Stimulated activated CD4-positive, alpha-beta T cell treated with anti-CD3 and anti-CD28 coated beads, Interleukin-2, amount 100 ng/mL, for 48 hours (primary cell): ENCODE data around the gene TTPAL.

Experiments
- DNase-seq, 2 donors: peaks; one replicate each; pipeline ENCODE4 v3.0.0-alpha.2; 2020

TTPAL gene

DNA sequence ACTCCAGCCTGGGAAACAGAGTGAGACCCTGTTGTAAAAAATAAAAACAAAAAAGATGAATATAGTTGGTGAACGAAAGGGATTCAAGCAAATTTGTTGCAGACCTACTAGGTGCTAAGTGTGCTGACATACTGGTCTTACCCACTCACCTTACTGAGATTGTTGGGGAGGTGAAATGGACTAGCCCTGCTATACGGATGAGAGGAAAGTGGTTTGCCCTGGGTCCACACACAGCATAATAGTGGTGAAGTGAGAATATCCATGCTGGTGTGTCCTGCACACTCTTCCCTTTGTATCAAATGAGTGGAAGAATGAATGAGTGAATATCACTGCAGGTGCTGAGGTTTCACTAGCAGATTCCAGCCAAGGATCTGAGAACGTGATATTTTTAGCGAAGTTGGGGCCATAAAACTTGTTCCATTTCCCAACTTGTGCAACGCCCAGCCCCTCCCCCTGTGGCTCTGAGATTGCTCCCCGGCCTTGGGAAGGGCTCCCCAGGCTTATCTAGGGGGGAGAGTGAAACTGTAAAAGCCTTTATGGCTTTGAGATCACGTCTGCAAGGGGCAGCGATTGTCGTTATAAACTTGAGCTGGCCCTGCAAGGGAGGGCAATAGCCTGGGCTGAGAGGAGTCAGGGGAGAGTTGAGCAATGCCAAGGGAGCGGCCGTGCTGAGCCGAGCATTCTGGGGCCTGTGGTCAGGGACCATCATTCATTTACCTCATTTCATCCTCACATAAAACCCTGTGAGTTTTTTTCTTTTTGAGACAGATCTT lies 33.2 kb upstream of the TTPAL start:
- DNase-seq, result no peak

DNA sequence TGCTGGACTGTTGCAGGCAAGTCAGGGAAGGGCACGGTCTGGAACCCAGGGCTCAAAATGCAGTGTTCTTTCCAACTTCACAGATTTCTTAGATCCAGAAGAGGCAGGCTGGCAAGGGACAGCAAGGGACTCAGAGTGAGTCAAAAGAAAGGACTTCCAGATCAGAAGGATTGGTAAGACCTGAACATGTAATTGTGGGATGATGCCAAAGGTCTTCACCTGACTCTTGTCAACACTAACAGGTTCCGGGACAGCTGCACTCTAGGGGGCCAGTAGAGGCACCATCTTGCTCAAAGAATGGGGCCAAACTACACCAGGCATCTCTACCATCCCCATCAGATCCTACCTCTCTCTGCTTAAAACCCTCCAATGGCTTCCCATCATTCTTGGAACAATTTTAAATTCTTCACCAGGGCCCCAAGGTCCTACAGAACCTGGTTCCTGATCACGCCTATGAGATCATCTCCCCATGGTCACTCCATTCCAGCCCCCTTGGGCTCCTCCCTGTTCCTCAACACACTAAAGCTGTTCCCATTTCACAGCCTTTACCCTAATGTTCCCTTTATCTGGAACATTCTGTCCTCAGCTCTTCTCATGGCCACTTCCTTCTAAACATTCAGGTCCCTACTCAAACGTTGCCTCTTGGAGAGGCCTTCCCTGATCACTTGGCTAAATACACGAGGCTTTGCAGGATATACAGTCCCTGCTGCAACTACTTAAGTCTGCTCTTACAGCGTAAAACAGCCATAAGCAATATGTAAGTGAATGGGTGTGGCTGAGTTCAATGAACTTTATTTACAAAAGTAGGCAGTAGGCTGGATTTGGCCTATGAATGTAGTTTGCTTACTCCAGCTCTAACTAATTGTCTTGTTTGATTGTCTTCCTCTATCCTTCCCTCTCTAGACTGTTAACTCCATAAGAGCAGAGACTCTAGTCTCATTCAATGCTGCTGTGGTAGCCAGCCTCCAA lies 29.6 kb upstream of the TTPAL start:
- DNase-seq, result no peak

DNA sequence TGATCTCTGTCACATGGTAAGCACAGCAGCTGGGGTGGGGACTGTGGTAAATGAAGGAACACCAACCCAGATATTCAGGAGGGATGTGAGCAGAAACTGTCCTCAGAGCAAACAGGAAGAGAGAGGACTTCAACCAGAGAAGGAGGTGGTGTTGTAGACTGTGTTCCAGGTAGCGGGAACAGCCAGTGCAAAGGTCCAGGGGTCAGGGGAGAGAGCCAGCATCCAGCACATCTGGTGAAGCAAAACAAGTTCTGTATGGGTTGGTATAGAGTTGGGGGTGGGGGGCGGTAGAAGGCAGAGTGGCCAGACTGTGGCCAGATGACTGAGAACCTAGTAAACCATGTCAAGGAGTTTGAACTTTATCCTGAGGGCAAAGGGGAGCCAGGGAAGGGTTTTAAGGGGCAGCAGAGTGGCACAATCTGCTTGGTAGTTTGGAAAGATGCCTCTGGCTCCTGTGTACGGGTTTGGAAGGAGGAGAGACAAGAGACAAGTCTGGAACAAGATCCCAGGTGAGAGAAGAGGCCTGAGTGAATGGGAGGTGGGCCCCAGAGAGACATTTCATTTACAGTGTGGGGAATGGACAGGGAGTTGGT lies 27.8 kb upstream of the TTPAL start:
- no peak for DNase-seq

DNA sequence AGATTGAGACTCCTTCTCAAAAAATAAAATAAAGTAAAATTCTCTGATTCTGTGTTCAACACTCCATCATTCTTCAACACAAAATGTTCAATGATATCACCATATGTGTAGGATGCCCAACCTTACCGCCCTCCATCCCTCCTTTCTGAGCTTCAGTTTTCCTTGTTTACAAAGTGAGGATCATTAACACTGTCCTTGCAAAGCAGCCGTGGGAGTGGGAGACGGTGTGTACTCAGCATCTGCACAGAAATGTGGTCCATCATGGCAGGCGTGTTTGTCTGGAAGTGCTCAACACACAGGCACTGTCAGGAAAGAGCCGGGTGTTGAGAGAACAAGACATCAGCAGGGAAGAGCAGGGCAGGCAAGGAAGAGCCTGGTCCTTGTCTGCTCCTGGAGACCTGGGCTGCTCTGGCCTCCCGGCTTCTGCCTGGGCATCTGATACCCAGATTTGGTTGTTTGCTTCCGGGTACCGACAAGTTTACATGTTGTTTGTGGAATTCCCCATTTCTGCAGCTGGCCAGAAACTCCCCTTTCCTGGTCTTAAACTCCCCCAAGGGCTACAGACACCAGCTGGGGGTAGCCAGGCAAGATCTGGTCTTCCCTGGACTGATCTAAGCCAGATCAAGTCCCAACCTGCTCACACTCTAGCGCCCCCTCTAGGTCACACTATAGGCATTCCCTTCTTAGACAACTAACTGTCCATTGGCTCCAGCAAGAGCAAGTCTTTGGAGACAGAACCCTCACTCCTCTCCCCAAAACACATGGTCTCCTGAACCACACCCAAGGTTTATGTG lies 26.7 kb upstream of the TTPAL start:
- DNase-seq, result peak; percentile 3 to 23

DNA sequence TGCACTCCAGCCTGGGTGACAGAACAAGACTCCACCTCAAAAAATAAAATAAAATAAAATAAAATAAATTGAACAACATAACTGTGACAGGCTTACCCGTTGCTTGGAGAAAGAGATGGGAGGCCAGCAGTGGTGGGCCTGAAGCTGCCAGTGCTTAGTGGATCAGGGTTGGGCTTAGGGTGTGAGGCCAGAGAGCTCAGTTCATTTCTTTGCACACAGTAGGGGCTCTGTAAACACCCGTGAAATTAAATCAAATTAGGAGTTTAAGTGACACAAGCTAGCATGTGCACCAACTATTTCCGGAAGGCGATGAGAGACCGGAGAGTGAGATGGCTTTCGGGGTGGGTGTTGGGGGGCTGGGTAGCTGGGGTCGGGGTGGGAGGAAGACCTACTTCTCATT lies 25.8 kb upstream of the TTPAL start:
- DNase-seq, result no peak

DNA sequence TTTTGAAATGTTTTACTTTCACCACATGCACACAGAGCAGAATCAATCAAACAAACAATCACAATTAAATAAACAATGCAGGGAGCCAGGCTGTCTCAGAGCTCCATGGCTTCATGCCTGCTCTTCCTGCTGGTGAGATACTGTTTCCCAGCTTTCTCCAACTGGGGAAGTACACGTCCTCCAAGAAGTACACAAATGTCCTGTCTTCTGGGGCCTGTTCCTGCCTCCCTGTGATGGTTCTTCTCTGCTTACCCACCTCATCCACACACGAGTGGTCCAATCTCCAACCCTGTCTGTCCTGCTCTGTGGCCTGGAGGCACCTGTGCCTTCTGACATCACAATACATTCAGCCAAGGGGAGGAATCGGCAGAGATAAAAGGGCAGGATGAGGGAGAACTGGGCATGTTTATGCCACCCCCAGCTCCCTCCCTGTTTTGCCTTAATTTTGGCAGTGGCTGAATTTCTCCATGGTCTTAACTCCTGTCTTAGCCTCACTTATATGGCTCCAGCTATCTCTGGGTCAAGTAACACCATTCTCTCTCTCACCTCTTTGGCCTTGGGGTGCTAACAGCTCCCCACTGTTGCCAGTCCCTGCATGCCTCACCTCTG lies 25.3 kb upstream of the TTPAL start:
- DNase-seq, result no peak

DNA sequence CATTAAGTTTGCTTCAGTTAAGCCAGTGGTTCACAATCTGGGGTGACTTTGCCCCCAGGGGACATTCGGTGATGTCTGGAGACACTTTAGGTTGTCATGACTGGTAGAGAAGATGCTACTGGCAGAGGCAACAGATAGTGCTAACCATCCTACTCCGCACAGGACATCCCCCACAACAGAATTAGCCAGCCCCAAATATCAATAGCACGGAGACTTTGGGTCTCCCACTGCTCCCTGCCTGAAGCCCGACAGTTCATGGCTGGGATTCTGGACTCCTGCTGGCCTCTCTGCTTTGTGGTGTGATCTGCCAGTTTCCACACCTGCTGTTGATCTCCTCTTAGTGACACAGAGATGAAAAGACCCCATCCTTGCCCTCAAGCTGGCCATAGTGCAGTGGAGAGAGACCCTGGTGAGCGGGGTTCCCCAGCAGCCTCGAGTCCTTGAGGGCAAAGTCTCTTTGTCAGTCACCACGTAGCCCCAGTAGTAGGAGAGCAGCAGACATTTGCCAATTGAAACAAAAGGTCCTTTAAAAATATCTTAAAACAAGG lies 24.7 kb upstream of the TTPAL start:
- no peak for DNase-seq

DNA sequence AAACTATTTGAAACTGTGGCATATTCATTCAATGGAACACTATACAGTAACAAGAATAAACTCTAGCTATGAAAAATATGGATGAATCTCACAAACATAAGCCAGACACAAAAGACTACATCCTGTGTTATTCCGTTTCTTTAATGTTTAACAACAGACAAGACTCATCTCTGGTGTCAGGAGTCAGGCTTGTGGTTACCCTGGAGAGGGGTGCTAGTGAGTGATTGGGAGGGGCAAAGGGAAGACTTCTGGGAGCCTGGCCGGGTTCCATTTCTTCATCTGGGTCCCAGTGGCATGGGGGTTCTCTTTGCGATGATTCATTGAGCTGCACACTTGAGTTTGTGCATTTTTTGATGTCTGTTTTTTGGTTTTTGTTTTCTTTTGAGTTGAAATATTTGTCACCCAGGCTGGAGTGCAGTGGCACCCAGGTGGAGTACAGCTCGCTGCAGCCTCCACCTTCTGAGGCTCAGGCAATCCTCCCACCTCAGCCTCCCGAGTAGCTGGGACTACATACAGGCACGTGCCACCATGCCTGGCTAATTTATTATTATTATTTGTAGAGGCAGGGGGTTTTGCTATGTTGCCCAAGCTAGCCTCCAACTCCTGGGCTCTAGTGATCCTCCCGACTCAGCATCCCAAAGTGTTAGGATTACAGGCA lies 21.2 kb upstream of the TTPAL start:
- DNase-seq, result no peak

DNA sequence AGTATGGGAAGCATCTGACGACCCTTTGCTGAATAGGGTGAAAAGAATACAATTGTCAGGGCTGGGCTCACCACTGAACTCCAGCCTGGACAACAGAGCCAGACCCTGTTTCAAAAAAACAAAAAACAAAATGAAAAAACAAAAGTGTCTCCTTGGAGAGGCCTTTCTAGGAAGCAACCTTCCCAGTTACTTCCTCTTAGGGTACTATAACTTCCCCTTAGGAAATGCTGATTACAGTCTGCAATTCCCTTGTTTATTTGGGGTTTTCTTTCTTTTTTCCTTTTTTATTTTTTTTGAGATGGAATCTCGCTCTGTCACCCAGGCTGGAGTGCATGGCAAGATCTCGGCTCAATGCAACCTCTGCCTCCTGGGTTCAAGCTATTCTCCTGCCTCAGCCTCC lies 20.5 kb upstream of the TTPAL start:
- no peak for DNase-seq

DNA sequence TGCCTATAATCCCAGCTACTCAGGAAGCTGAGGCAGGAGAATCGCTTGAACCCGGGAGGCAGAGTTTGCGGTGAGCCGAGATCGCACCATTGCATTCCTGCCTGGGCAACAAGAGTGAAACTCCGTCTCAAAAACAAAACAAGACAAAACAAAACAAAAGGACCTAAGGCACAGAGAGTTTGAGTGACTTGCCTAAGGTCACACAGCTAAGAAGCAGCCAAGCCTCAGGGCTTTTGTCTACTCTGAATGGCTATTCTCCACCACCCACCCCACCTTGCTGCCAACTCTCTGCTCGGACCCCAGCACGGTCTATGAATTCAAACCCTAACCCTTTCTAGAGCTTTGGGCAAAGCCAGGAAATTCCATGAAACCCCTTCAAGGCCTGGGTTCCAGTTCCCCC lies 19.1 kb upstream of the TTPAL start:
- no peak for DNase-seq

DNA sequence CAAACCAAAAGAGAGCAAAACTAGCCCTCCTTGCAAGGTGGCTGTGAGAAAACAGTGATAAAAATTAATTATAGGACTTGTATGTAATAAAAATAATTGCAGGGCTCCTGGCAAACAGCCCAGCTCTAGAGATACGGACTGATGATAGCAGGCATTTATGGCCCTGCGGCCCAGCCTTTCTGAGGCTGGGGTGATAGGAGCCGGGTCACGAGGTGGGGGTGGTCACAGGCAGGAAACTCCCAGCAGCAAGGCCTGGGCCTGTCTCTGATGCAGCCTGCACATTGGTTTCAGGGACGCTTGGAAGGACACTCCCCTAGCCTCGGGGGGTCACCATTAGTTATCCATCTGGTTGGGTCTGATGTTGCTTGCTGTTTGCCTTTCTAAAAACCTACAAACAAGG lies 18.7 kb upstream of the TTPAL start:
- no peak for DNase-seq

DNA sequence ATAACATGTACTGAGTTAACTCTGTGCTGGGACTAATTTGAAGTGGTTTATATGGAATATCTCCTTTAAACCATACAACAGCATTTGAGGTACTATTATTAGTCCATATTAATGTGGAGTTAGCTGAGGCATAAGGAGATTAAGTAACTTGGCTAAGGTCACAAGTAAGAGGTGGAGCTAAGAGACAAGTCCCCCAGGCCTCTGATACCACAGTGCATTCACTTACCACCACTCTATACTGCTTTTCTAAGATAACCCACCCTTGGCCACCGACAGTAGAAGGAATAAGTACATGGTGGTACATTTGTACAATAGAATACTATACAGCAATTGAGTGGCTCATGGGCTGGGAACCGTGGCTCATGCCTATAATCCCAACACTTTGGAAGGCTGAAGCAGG lies 16.4 kb upstream of the TTPAL start:
- no peak for DNase-seq

DNA sequence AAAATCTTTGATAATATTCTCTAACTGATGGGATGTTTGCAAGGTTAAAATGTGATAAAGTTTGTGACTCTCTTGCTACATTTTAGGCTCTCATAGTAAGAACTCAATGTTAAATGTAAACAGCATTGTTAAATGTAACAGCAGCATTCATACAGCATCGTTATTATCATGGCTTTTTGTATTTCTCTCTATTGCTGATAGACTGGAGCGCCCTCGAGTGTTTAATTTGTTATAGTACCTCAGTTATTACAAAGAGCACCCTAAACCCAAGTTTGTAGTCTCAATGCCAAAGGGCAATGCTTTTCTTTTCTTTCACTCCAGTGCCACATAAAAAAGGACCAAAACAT lies 14.9 kb upstream of the TTPAL start:
- DNase-seq, result no peak

DNA sequence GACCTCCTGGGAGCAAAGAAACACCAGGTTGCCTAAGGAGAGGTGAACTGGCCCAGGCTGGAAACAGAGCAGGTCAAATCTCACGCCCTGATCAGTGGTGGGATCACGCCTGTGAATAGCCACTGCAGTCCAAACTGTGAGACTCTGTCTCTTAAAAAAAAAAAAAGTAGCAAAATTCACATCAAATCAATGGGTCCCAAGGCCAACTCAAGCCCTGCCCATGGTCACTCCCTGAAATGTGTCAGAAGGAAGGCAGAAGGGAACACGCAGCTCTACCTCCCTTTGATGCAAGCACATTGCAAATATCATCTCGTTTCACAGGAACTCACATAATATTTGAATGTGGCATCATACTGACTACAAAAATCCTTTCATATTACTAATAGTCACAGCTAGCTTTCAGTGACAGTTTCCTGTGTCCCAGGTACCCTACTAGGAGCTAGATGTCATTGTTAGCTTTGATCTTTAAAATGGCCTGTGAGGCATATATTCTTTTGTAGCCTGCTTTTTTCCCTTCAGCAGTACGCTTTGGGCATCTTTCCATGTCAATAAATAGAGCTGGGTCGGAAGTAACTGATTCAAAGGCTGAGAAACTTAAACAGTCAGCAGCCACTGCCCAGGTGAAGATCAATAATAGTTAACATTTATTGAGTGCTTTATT lies 14.4 kb upstream of the TTPAL start:
- no peak for DNase-seq

DNA sequence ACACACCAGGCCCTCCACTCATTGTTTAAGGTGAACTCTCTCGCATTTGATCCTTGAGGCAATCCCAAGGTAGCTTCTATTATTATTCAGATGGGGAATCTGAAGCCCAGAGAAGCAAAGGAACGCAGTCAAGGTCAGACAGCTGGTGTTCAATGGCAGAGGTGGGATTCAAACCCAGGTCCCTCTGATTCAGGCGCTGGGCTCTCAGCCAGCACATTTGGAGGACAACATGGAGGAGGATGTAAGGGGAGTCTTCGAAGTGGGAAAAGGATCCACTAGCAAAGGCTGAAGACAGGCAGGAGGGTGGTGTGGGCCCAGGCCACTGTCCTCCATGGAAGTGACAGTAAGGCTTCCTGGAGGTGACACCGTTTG lies 13.9 kb upstream of the TTPAL start:
- DNase-seq, result no peak

DNA sequence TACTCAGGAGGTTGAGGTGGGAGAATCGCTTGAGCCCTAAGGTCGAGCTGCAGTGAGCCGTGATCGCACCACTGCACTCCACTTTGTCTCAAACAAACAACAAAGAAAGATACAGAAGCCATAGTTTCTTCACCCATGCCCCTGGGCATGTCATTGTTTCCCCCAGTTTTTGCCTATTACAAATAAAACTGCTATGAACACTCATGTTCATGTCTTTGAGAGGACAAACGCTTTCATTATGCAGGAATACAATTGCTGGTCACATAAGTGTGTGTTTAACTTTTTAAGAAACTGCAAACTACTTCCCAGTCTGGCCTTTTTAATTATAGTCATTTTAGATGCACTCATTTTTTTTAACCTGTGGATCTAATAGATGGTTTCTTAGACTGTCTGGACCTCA lies 12.2 kb upstream of the TTPAL start:
- no peak for DNase-seq

DNA sequence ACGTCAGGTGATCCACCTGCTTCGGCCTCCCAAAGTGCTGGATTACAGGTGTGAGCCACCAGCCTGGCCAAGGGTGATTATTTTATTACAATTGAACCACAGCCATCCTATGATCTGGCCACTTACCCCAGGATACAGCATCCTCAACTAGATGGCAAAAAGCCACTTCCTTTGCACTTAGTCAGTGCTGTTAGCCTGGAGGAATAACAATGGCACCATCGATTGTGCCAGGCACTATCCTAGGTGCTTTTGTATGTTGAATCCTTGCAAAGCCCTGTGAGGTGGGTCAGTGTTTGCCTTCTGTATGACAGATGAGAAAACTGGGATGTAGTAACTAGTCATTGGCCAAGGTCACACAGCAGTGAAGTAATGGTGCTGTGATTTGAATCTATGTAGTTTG lies 11.2 kb upstream of the TTPAL start:
- DNase-seq, result no peak

DNA sequence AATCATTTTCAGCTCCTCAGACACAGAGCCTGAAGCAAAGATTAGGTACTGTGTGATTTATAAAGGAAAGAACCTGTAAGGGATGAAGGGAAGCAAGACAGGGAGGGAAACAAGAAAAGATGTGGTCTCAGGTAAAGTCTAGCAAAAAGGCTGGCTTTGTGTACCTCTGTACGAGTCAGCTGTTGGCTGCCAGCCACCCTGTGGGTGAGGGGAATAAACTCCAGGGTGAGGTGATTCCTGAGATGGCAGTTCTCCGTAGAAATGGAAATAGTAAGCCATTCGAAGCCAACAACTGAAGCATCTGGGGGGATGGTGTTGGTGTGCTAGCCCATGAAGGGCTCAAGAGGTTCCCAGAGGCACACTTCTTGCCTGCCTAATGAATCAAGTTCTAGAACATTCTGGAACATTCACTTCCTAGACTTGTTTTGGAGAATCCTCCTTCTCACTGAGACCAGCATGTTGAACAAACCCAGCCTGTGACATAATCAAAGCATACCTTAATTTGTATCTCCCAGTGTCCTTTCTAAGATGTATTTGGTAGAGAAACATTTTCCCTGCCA lies 10.6 kb upstream of the TTPAL start:
- no peak for DNase-seq

DNA sequence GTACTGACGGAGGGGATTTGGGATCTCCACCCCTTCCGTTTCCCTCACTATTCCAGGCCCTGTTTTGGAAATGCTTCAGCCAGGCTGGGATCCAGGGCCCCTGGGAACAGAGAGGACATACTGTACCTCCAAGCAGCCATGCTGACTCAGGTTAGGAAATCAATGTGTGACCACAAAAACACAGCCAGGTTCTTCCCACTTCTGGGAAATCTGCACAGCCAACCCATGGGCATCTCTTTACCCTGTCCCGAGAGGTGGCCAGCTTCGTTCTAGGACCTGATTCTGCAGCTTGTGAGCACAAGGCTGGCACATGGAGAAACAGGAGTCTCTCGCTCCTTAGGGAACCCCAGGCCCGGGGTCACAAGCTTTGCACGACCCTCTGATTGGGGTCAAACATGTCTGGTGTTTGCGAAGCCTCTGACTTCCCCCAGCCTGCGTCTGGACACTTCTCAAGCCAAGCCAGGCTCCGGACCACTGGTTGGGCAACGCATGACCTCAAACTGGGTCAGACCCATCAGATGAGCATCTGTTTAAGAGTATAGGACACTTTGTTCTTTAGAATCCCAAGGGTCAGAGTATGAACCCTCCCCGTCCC lies 8.3 kb upstream of the TTPAL start:
- no peak for DNase-seq

DNA sequence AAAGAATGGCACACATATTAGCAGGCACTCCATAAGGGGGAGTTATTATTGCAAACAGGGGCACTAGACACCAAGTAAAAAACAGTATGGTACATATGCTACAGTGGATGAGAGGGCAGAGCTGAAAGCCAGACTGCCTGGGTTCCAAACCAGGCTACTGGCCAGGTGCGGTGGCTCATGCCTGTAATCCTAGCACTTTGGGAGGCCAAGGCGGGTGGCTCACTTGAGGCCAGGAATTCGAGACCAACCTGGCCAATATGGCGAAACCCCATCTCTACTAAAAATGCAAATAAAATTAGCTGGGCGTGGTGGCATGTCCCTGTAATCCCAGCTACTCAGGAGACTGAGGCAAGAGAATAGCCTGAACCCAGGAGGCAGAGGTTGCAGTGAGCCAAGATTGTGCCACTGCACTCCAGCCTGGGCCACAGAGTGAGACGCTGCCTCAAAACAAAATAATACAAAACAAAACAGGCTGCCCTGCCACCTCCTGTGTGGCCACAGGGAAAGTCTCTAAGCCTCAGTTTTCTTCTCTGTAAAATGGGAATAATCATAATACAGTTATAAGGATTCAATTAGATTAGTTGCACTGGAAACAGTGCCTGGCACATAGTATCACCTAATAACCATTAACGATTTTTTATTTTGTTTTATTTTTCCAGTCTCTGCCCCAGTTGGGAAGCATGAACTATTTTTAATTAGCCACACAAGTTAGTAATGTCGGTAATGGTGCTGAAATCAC lies 7.5 kb upstream of the TTPAL start:
- DNase-seq, result no peak
